ENCODE measurements around the gene MYO5B.

- TF ChIP-seq CTCF (IDR thresholded peaks at IDR 0.05) (no peak), POLR2A (IDR thresholded peaks at IDR 0.05) (no peak)
Observed at GRCh38 chr18:50092245-50092805, 102.6 kb downstream of the MYO5B start.

Data from thyroid gland (tissue), 4 donors.